HG02981 (cell line): ENCODE results near the gene ASB3.
"Not testable (repeated sequence)": the region's sequence is repeated elsewhere in the genome, so short reads cannot be mapped to it uniquely, and the experiment has no call there.

Experiments used
- ATAC-seq: cut with Tn5 transposase; IDR thresholded peaks from one replicate; pipeline ENCODE4 v1.9.1; 2021; ENCODE audit warnings: mild to moderate bottlenecking, moderate library complexity; ENCODE audit not compliant: unreplicated experiment

ASB3 gene

DNA sequence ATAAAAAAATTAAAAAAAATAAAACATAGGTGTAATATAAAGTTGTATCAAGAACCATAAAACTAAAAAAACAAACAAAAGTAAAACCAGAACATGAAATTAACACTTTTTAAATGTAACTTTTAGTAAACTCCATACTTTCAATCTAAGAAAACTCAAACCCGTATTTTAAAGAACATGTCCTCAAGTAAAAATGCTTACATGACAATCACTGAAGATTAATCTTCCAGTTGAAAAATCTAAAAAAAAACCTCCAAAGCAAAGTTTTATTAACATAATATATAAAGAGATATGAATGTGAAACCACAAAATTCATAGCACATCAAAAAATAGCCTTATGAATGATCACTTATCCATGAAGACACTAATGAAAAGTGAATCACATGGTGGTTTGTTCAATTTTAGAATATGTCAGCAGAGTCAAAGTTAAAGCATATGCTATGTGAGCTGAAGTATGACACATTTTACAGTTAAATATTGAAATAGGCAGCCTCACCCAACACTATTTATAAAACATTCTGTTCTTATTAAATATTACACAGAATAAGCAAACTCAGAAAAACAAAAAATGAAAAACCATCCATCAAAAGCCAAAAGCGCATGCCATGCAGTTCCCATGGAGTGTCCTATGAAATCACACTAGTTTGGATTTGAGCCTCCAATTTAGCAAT is 42.2 kb downstream of the ASB3 start:
- no peak for ATAC-seq

DNA sequence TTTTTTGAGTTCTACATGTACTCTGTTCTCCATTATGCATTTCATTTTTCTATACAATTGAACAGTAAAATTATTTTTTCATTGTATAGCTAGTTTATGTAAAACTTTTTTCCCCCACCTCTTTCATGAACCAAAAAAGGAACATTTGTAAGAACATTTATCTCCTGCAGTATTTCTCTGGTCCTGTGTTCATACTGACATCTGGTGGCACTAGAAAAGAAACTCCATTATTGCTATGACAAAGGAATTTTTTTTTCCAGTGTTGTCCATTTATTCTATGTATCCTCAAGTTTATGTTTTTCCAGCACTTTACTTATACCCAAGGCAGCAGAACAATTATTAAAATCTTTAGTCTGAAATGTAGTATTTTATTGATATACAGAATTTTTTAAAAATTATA is 46.6 kb downstream of the ASB3 start:
- no peak for ATAC-seq

DNA sequence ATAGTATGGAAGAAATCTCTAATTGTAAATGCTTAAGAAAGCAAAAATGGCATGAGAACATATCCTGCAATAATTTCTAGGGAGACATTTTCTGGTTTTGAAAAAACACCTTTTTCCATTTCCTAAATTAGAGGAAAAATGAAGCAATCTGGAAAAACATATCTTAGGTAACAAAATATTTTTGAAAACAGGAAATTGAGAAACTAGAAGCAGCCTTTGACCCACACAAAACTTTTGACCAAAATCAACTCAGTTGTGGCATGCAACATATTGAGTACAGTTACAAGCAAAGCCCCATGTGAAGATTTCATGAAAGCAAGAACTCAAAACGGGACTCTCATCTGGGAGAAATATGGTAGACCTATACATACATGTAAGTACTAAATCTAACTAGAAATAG is 47.7 kb downstream of the ASB3 start:
- no peak for ATAC-seq

DNA sequence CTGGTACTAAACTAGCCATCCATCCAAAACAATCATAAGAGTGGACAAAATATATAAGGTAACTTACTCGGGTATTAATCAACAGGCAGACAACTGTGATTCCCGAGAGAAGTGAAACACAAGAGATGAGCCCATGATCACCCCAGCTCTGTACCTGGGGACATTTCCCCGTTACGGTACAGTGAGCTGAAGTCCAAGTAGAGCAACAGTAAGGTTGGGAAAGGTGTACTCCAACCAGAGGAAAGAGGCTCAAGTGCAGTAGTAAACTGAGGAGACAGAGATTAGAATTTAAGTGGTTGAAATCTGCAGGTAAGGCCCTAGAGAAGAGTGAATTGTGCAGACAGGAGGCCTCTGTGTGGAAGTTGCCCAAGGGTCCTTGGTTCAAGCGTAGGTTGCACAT is 49.7 kb downstream of the ASB3 start:
- no peak for ATAC-seq

DNA sequence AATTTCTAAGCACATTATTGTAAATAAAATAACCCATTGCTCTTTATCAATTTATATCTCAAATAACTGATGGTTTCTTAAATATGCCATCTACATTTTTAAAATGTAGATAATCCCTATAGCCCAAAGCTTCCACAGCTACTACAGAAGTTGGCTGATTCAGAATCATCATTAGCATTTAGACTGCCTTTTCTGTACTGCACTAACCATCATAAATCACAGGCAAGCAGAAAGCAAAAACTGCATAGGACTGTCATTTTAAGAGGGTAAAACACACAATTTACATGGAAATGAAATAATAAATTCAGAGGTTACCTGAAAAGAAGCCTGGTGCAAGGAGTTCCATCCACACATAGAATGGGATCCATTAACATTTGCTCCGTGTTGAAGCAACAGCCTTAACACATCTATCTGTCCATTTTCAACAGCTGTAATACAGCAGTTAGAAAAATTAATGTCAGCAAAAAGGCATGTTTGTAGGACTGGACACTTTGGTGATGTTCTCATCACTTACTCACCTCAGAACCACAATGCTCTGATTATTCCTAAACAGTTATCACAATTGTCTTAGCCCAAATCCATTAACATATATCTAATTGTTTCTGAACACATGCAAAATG is 57.5 kb downstream of the ASB3 start:
- ATAC-seq, result no peak

DNA sequence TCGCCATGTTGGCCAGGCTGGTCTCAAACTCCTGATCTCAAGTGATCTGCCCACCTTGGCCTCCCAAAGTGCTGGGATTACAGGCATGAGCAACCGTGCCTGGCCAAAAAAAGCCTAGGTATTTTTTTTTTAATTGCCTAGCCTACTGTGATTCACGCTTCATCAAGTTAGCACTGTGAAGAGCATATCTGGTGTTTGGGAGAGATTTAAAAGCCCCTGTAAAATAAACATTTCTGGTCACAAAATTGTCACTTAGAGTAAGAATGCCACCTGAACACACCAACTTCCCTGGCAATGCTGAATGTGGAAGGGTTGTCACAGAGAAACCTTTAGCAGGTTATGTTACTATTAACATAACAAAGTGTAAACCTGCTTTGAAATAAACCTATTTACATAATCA is 58.8 kb downstream of the ASB3 start:
- ATAC-seq, result no peak

DNA sequence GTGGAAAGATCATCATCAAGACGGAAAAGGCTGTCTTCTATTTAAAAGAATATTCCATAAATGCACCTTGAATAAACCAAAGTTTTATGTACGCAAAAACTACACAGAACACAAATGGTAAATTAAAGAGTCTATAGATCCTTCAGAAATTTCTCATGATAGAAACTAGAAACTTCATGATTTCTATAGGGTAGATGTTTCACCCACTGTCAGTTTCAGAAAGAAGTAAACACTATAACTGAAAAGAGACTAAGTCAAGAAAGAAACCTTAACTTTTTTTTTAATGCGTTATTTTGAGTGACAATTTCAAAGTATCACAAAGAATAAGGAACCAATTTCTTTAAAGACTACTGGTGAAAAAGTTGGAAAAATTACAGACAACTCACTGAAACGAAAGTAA is 61.1 kb downstream of the ASB3 start:
- ATAC-seq, result no peak

DNA sequence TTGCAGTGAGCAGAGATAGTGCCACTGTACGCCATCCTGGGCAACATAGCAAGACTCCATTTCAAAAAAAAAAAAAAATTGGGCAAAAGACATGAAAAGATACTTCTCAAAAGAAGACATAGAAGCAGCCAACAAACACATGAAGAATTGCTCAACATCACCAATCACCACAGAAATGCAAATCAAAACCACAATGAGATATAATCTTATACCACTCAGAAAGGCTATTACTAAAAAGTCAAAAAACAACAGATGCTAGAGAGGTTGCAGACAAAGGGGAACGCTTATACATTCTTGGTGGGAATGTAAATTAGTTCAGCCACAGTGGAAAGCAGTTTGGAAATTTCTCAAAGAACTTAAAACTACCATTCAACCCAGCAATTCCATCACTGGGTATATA is 62.2 kb downstream of the ASB3 start:
- ATAC-seq, result no peak

DNA sequence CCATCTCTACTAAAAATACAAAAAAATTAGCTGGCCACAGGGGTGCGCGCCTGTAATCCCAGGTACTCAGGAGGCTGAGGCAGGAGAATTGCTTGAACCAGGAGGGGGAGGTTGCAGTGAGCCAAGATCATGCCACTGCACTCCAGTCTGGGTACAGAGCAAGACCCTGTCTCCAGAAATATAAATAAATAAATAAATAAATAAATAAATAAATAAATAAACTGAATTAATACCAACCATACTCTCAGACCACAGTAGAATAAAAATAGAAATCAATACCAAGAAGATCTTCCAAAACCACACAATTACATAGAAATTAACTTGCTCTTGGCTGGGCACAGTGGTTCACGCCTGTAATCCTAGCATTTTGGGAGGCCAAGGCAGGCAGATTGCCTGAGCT is 65.8 kb downstream of the ASB3 start:
- ATAC-seq, result not testable (repeated sequence)

DNA sequence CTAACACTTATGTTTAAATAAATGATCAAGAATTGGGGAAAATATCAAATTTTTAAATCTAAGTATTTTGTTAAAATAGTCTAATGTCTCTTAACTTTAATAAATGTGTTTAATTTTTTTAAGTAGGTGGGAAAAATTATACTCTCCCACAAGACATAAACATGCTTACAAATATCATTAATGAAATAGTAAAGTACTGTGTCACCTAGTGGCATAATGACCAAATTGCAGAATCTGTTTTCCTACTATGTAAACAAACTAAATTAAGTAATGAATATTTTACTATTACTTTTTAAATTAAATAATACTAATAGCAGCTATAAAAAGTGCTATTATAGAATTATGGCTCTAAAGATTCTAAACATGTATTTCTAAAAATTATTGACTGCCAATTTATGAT is 71.2 kb downstream of the ASB3 start:
- no peak for ATAC-seq

DNA sequence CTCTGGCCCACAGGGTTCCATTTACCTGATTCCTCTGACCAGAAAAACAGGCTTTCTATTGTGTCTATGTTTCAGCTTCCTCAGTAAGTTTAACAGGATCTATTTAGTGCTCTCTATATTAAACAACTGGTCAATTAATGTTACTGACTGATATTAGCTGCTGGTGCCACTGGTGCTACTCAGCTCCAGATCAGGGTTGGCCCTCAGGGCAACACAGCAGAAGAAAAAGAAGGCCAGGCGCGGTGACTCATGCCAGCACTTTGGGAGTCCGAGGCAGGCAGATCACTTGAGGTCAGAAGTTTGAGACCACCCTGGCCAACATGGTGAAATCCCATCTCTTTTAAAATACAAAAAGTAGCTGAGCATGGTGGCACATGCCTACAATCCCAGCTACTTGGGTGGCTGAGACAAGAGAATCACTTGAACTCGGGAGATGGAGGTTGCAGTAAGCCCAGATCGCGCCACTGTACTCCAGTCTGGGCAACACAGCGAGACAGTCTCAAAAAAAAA is 75.4 kb downstream of the ASB3 start:
- no peak for ATAC-seq

DNA sequence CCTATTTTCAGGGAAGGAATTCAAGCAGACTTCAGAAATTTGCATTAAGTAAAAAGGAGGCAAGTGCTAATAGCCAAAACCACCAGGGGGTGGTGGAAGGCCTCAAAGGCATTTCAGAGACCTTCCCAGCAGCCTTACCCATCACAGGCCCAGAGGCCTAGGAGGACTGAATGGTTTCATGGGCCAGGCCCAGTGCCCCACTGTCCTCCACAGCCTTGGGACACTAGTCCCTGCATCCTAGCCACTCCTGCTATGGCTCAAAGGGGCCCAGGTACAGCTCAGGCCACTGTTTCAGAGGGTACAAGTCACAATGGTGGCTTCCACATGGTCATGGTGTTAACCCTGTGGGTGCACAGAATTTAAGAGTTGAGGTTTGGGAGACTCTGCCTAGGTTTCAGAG is 77.8 kb downstream of the ASB3 start:
- no peak for ATAC-seq

DNA sequence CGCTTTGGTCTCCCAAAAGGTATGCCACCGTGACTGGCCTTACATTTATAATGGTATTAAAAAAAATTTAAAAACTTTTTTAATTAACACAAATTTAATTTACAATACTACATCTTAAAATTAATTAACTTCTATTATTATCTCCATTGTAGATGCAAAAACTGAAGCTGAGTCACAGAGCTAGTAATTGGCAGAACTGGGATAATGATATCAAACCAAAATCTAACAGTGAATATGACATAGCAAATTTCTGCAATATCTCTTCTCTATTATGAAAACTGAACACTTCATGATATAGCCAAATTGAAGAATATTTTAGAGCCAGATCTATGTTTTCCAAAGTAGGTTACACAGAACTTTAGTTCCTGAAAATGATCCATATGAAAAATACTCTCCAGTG is 85.5 kb downstream of the ASB3 start:
- no peak for ATAC-seq

DNA sequence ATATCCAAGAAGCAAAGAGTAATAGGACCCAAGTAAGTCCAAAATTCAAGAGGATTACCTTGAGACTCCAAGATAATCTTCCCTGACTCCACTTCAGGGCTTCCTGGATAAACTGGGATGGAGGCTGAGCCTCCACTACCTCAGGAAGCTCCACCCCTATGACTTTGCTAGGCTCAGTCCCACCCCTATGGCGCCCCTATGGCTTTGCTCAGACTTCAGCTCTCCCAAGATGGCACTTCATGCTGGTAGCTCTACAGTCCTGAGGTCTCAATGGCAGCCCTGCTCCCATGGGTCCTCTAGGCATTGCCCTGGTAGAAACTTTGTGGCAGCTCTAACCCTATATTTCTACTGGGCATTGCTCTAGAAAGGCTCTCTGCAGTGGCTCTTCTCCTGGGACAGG is 89.1 kb downstream of the ASB3 start:
- ATAC-seq, result no peak

DNA sequence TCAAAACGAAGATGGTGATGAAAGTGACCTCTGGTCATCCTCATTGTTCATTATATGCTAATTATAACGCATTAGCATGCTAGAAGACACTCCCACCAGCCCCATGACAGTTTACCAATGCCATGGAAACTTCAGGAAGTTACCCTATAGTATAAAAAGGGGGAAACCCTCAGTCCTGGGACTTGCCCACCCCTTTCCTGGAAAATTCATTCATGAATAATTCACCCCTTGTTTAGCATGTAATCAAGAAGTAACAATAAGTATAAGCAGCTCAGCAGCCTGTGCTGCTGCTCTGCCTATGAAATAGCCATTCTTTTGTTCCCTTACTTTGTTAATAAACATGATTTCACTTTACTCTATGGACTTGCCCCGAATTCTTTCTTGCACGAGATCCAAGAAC is 89.7 kb downstream of the ASB3 start:
- ATAC-seq, result no peak

DNA sequence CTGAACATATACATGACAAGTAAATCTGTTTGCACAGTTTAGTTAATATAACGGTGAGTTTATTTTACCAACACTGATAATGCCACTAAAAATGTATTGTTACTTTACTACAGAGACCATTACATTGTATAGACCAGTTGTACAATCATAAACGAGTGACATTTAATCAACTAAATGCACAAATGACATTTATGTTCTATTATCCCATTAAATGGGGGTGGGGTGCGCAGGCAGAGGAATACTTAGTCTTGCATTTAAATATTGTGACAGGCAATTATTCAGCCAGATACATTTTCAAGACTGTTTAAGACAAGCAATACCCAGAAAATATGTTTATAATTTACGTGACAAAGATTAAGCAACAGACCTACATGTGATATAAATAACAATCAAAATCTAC is 91.2 kb downstream of the ASB3 start:
- no peak for ATAC-seq

DNA sequence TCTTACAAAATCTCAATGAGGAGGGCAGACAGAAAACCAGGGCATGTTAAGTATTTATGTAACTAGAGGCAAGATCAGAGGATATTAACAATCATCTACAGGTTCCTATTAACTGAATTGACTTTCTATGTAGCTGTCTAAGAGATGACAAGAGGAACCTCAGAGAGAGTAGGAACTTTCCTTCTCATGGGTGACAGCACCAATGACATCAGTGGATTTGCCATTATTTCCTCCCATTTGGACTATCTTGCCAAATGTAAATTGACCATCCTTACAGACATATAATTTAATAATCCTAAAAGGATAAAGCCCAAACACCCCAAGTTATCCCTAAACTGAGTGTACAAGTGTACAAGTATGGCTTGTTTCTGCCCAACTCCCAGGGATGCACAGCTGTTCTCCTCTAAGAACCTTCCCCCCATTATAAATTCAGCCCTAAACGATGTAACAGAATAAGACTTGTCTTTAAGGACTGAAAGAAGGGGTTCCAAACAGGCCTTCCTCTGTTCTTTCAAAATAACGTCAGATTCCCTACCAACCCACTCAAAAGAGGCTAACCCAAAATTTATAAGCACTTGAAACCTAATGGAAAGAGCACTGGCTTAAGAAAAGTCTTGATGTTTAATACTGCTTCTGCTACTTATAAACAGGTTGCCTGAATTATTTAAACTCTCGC is 92.5 kb downstream of the ASB3 start:
- ATAC-seq, result no peak

DNA sequence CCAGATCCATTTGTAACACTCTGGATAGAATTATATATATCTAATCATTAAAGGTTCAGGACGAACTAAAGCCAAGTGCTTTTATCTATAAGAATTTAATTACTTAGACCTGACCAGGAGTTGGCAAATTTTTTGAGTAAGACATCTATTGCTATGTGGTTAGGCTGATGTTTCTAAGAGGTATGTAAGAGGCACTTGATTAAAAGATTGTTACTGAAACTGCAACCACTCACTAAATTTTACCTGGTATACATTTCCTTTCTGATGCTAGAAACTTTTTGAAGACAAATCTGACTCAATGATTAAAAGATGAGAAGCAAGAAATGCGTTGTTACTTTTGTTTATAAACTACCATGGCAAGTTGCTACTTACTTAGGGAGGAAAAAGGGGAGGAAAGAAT is 95.9 kb downstream of the ASB3 start:
- no peak for ATAC-seq

DNA sequence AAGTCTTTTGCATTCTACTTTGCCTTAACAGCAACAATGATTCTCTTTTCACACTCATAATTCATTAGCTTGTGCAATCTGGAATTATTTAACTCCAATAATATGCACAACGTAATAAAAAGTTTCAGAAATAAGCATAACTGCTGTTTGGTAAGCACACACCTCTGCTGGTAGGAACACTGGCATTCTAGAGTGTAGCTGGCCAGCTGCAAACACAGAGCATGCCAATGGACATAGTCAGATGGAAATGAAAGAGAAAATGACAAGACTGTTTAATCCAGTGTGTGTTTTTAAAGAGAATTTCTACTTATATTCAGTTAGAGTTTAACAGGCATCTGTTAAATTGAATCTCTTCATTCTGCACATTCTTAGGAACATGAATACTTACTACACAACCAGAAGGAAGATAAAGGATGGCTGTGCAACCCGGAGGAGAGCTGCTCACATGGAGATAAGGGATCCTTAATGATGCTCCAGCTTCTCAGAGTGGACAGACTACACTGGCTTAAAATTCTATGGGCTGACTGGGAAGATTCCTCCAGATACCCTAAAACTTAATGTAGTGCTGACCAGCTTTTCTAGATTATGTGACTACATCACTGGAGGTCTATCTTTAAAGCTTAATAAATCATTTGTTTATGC is 113.8 kb downstream of the ASB3 start:
- no peak for ATAC-seq

DNA sequence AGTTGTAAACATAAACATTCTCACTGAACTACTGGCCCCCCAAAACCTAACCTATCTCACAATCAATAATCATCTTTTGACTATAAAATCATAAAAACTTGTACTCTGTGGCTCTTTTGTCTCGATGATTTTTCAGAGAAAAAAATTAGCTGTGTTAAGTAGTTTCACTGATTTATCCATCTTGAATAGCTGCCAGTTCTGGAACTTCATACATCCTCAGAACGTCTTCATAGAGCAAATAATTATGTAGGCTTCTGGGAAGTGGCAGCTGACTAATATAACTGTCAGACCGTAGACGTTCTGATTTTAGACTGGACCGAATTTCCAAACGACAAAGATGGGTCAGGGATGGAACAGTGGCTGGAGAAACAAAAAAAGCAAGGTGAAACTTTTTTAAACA is 116.4 kb downstream of the ASB3 start:
- no peak for ATAC-seq

DNA sequence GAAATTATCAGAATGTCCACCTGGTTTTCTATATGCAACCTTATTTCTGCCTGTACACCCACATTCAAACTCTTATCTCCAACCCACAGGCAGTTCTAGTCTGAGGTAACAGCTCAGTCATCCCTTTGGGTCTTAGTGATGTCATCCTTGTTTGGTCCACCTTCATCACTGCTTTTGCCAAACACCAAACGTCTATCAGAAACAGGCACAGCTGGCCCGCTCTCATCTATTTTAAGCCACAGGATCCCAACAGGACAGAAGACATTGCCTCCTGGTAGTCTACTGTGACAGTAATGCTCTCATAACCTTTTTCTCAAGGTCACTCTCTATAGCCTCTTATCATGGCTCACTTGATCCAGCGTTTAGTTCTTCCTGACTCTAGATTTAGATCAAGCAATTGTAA is 118.1 kb downstream of the ASB3 start:
- no peak for ATAC-seq

DNA sequence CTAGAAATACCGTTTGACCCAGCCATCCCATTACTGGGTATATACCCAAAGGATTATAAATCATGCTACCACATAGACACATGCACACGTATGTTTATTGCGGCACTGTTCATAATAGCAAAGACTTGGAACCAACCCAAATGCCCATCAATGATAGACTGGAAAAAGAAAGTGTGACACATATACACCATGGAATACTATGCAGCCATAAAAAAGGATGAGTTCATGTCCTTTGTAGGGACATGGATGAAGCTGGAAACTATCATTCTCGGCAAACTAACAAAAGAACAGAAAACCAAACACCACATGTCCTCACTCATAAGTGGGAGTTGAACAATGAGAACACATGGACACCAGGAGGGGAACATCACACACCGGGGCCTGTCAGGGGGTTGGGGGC is 119.6 kb downstream of the ASB3 start:
- ATAC-seq, result not testable (repeated sequence)
